Lower leg skin (tissue), 3 donors: ENCODE data around the gene DUS2.

ENCODE experiments used
- POLR2A ChIP-seq, 2 donors: fragments of 450-650 bp; IDR thresholded peaks; one replicate each; pipeline ENCODE4 v1.6.1; 2016 to 2017; ENCODE audit warnings: antibody characterized with exemption in 2 of 2, mild to moderate bottlenecking in 1 of 2, moderate library complexity in 1 of 2
- TF ChIP-seq, protein P1 (sequence below), 3 donors: fragments of 450-650 bp; IDR thresholded peaks; one replicate each; pipeline ENCODE4 v1.5.1; 2016; ENCODE audit warnings: antibody characterized with exemption in 3 of 3, mild to moderate bottlenecking in 3 of 3, moderate library complexity in 2 of 3

DNA sequence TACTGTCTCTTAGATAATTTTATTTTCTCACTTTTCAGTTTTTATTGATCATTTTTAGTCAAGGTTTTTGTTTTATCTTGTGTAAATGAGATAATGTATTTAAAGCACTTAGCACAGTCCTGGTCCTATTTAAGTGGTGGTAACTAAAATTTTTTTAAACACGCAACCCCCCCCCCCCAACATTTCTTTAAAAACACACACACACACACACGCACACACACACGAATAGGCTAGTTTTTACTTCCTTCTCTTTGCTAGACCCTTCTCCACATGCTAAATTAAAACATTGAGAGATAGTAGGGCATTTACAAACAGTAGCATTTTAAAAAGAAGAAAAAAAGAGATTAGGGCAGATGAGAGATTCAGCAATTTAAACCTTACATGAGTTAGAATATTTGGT, 67.0 kb downstream of the DUS2 start:
- no peak for TF ChIP-seq POLR2A (IDR thresholded peaks at IDR 0.05)
- TF ChIP-seq, protein P1, sequence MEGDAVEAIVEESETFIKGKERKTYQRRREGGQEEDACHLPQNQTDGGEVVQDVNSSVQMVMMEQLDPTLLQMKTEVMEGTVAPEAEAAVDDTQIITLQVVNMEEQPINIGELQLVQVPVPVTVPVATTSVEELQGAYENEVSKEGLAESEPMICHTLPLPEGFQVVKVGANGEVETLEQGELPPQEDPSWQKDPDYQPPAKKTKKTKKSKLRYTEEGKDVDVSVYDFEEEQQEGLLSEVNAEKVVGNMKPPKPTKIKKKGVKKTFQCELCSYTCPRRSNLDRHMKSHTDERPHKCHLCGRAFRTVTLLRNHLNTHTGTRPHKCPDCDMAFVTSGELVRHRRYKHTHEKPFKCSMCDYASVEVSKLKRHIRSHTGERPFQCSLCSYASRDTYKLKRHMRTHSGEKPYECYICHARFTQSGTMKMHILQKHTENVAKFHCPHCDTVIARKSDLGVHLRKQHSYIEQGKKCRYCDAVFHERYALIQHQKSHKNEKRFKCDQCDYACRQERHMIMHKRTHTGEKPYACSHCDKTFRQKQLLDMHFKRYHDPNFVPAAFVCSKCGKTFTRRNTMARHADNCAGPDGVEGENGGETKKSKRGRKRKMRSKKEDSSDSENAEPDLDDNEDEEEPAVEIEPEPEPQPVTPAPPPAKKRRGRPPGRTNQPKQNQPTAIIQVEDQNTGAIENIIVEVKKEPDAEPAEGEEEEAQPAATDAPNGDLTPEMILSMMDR (IDR thresholded peaks at IDR 0.05) = no peak
